Lower lobe of right lung (tissue), 2 donors: ENCODE data around the gene EPHA2. TPM values are rescaled to one million over a fixed set of nuclear protein-coding genes. Genes with fewer than 3 reads are reported as not detected.

ENCODE experiments used
- ATAC-seq, 2 donors: fragments of 200-7000 bp; cut with Tn5 transposase; one replicate each; pipeline ENCODE4 v1.9.1; 2020 to 2022; ENCODE audit warnings: mild to moderate bottlenecking in 2 of 2, moderate library complexity in 2 of 2
- DNase-seq: peaks from one replicate; pipeline ENCODE4 v3.0.0-alpha.2; 2020
- H3K27ac ChIP-seq: fragments of 200-600 bp; one replicate; pipeline ENCODE4 v1.8.0; 2022
- H3K27me3 ChIP-seq: fragments of 200-600 bp; one replicate; pipeline ENCODE4 v1.8.0; 2022; ENCODE audit warnings: low read depth
- H3K36me3 ChIP-seq: fragments of 200-600 bp; one replicate; pipeline ENCODE4 v1.8.0; 2022; ENCODE audit warnings: mild to moderate bottlenecking
- H3K4me1 ChIP-seq: fragments of 200-600 bp; one replicate; pipeline ENCODE4 v1.8.0; 2022
- H3K4me3 ChIP-seq: fragments of 200-600 bp; one replicate; pipeline ENCODE4 v1.8.0; 2022; ENCODE audit warnings: mild to moderate bottlenecking
- H3K9me3 ChIP-seq: fragments of 200-600 bp; one replicate; pipeline ENCODE4 v1.8.0; 2022
- CTCF ChIP-seq: fragments of 200-600 bp; IDR thresholded peaks from one replicate; pipeline ENCODE4 v1.8.0; 2022; ENCODE audit warnings: antibody characterized with exemption, mild to moderate bottlenecking
- intact Hi-C: fragments of 100-400 bp; cut with DNase I; formaldehyde crosslinking; loops from one replicate; pipeline ENCODE4 v1.11.0; 2022
- total RNA-seq: library from RNA; stranded (reverse); fragmentation: NEBNext Ultra II Directional; extraction: Animal tissue kit (Norgen Biotek cat#: 25700); gene quantifications from one replicate; pipeline ENCODE4 v1.2.1, GENCODE V29; 2021
- donor health status: DM: no; HTN: yes; CAD: no; lungs with severe emphysema.

The EPHA2 gene
- total RNA-seq, 1 donor from 2014 or later, result 20.4 TPM

DNA sequence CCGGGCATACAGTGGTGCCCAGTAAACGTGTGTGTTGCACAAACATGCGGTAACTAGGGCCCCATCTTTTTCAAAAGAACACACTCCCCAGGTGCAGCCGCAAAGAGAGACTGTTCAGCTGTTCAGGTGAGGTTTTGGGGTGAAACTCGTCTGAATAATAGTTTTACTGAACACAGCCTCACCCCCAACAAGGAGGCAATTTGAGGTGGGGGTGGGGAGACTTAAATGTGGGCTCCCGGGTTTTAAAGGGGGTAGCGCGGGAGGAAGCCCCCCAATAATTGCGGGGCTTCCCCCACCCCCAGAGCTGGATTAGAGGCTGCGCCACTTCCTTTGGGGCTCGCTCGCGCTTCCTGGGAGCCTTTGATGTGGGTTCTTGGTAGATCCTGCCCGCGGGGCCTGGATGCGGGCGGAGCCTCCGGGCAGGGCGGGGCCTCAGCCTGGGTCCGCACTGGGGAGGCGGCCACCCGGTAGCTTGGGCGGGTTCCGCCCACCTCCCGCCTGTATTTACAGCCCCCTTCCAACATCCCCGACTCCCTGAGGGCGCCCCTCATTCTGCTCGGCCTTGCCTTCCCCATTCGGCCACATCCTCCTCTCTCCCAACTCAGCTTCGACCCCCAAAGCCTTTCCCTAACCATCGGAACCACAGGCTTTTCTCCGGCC, 6.4 kb upstream of the EPHA2 start:
- no peak for TF ChIP-seq CTCF
- no peak for DNase-seq
- Histone ChIP-seq H3K9me3 (no peaks in the 10 kb centered on the region), H3K27me3 (no peaks in the 10 kb centered on the region), H3K27ac (no peak overlapping the region), H3K36me3 (no peaks in the 10 kb centered on the region), H3K4me1 (peaks cover 14% of the 10 kb centered on the region), H3K4me3 (no peak overlapping the region)
- intact Hi-C loops, result no loop called here
- peak; percentile 16 to 48 for ATAC-seq

GRCh38 chr1:16161717-16162116, 5.8 kb upstream of the EPHA2 start:
- no peak for DNase-seq
- no peak for ATAC-seq
- intact Hi-C loops, result no loop called here

DNA sequence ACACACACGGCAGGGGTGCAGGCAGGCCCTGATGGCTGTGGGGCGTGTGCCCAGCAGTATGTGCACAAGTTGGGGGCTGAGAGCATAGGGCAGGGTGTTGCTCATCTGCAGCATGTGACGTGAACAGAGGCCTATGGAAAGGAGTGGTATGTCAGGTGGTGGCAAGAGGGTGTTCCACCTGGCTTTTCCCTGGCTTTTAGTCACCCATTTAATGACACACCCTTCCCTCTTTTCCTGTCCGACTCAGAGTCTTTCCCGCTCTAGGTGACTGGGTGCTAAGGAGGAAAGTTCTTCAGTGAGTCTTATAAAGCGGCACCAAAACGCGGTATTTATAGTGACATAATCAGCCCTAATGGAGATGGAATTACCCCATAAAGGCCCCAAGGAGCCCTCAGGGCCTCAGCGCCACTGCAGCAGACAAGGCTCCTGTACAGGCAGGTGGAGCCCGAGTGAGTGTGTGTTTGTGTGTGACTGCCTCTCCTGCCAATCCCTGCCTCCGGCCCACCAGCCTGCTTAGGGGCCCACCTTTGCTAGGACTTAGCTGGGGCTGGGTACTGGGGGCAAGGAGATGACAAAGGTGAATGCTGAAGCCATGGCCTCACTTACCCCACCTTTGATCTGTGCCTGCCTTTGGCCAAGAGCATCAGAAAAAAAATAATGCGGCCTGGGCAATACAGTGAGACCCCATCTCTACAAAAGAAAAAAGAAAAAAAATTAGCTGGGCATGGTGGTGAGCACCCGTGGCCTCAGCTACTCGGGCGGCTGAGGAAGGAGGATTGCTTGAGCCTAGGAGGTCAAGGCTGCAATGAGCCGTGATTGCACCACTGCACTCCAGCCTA, 3.3 kb upstream of the EPHA2 start:
- Histone ChIP-seq H3K27me3 (no peaks in the 10 kb centered on the region), H3K9me3 (no peaks in the 10 kb centered on the region), H3K36me3 (no peaks in the 10 kb centered on the region), H3K27ac (no peak overlapping the region), H3K4me3 (no peak overlapping the region), H3K4me1 (peaks cover 24% of the 10 kb centered on the region)
- ATAC-seq, result no peak
- TF ChIP-seq CTCF, result no peak
- intact Hi-C loops, result no loop called here
- DNase-seq, result no peak

More at GRCh38 chr1:16161717-16162116, 5.8 kb upstream of the EPHA2 start:
- Histone ChIP-seq H3K27ac (no peak overlapping the region), H3K4me1 (peaks cover 17% of the 10 kb centered on the region), H3K36me3 (no peaks in the 10 kb centered on the region), H3K27me3 (no peaks in the 10 kb centered on the region), H3K4me3 (no peak overlapping the region), H3K9me3 (no peaks in the 10 kb centered on the region)
- TF ChIP-seq CTCF, result no peak

GRCh38 chr1:16158025-16158424, 2.2 kb upstream of the EPHA2 start:
- intact Hi-C loops, result no loop called here
- no peaks in the 10 kb centered on the region for H3K27me3 ChIP-seq
- H3K36me3 ChIP-seq, result no peaks in the 10 kb centered on the region
- H3K9me3 ChIP-seq, result no peaks in the 10 kb centered on the region
- DNase-seq (no peak), ATAC-seq (no peak)
- peaks cover 36% of the 10 kb centered on the region for H3K4me1 ChIP-seq
- no peak for TF ChIP-seq CTCF
- H3K4me3 ChIP-seq, result no peak overlapping the region
- no peak overlapping the region for H3K27ac ChIP-seq

- Histone ChIP-seq H3K27me3 (no peaks in the 10 kb centered on the region), H3K4me1 (peaks cover 46% of the 10 kb centered on the region), H3K27ac (peak overlapping the region; percentile 93), H3K4me3 (peak overlapping the region; percentile 78), H3K9me3 (no peaks in the 10 kb centered on the region), H3K36me3 (no peaks in the 10 kb centered on the region)
- TF ChIP-seq CTCF, result no peak
- ATAC-seq (peak in 1 of 2 donors; percentile 6), DNase-seq (no peak)
- intact Hi-C loops, result no loop called here
These were observed 1.1 kb upstream of the EPHA2 start for GRCh38 chr1:16156848-16157495.
